ENCODE data around the gene PAGR1.

GRCh38 chr16:29808219-29808900 lies 7.6 kb upstream of the PAGR1 start:
- no peak for TF ChIP-seq POLR2A (IDR thresholded peaks at IDR 0.05)
- no peak for TF ChIP-seq CTCF (IDR thresholded peaks at IDR 0.05)

Data from lower leg skin (tissue), 3 donors.